ENCODE results near the gene ANKRD34A. TPM values are rescaled to one million over a fixed set of nuclear protein-coding genes. Genes with fewer than 3 reads are reported as not detected.

Gene ANKRD34A
- total and polyA plus RNA-seq, 2 of the 13 experiments (the other 11 are each of a cell fraction or from before 2014, with no cell fraction given): 0.05 to 0.07 TPM

DNA sequence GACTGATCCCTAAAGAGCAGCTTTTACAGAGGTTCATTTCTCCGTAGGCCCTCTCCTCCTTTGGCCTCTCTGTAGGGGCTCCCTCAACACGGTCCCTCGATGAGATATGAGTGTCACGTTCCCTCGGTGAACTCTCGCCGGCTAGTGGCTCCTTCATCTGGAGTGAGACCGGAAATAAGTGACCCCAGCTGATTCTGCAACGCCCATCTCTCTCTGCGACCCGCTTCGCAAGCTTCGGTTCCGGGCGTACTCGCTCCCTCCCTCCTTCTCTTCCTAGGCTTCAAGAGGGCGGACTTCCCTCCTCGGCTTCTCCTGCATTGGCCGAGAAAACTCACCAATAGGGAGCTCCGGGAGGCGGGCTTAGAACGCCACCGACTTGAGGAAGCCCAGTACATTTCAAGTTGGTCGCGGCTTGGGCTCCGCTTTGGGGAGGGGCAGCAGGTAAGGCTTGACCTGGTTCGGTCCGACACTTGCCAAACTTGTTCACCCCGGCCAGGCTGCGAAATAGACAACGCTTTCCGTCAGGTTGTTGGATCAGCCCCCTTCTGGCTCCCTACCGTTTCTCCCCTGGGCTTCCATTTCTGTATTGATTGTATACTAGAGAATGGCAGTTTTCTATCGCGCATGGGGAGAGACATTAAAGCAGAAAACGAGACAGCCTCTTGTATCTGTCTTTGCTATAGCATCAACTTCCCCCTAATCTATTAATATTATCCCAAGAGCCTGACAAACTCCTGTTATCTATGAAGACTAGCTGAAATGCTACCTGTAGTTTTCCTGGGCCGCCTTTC lies at the start of gene ANKRD34A, which contains the start of gene POLR3GL (continued):
- TF ChIP-seq ZNF280B (CRISPR knock-in tag; IDR thresholded peaks at IDR 0.05; ENCODE audit: borderline replicate concordance) (peak; percentile 46; the same call in 1 of the 2 replicates), ATM (IDR thresholded peaks at IDR 0.05; ENCODE audit: borderline replicate concordance) (no peak), ZNF652 (CRISPR knock-in tag; IDR thresholded peaks at IDR 0.05; ENCODE audit: borderline replicate concordance, low read depth) (no peak), ZNF563 (CRISPR knock-in tag; IDR thresholded peaks at IDR 0.05) (no peak), SATB2 (CRISPR knock-in tag; IDR thresholded peaks at IDR 0.05) (no peak), MXD1 (CRISPR knock-in tag; IDR thresholded peaks at IDR 0.05) (no peak), CCDC6 (CRISPR knock-in tag; IDR thresholded peaks at IDR 0.05) (no peak), TCF7 (IDR thresholded peaks at IDR 0.05; ENCODE audit: low read depth) (no peak), ZNF570 (CRISPR knock-in tag; IDR thresholded peaks at IDR 0.05; ENCODE audit: borderline replicate concordance) (no peak), MYC (CRISPR knock-in tag; IDR thresholded peaks at IDR 0.05; ENCODE audit: borderline replicate concordance) (no peak; the same call in 1 of the 2 replicates), ARHGAP35 (CRISPR knock-in tag; IDR thresholded peaks at IDR 0.05; ENCODE audit: borderline replicate concordance) (0 out of 2 replicates have a peak, but pooled peaks have one; percentile 33), ZMYM3 (CRISPR knock-in tag; IDR thresholded peaks at IDR 0.05) (no peak), ZSCAN12 (CRISPR knock-in tag; IDR thresholded peaks at IDR 0.05) (no peak), NFYB (CRISPR knock-in tag; IDR thresholded peaks at IDR 0.05) (peak; percentile 89), RFX1 (IDR thresholded peaks at IDR 0.05) (no peak), ADNP (CRISPR knock-in tag; IDR thresholded peaks at IDR 0.05) (no peak), ARNTL (CRISPR knock-in tag; IDR thresholded peaks at IDR 0.05) (peak; percentile 65; the same call in 1 of the 2 replicates), SKI (IDR thresholded peaks at IDR 0.05; ENCODE audit: partially characterized antibody) (no peak), SALL1 (CRISPR knock-in tag; IDR thresholded peaks at IDR 0.05) (peak; percentile 75; the same call in 1 of the 2 replicates), ETV6 (CRISPR knock-in tag; conservative IDR thresholded peaks at IDR 0.05) (peak; percentile 83), ZNF407 (CRISPR knock-in tag; IDR thresholded peaks at IDR 0.05; ENCODE audit: not compliant biosample characterization) (no peak)
